ENCODE data around the gene ZFHX3.
"Not testable (repeated sequence)": the region's sequence is repeated elsewhere in the genome, so short reads cannot be mapped to it uniquely, and the experiment has no call there.

Gene ZFHX3

DNA sequence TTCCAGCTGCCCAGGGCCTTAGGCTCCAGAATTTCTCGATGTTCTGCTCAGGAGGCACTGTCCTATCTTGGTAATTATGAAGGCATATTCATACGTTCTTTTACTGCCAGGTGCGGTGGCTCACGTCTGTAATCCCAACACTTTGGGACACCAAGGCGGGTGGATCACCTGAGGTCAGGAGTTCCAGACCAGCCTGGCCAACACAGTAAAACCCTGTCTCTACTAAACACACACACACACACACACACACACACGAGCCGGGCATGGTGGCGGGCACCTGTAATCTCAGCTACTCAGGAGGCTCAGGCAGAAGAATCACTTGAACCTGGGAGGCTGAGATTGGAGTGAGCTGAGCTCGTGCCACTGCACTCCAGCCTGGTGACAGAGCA lies 52.1 kb downstream of the ZFHX3 start:
- not testable (repeated sequence) for DNase-seq

DNA sequence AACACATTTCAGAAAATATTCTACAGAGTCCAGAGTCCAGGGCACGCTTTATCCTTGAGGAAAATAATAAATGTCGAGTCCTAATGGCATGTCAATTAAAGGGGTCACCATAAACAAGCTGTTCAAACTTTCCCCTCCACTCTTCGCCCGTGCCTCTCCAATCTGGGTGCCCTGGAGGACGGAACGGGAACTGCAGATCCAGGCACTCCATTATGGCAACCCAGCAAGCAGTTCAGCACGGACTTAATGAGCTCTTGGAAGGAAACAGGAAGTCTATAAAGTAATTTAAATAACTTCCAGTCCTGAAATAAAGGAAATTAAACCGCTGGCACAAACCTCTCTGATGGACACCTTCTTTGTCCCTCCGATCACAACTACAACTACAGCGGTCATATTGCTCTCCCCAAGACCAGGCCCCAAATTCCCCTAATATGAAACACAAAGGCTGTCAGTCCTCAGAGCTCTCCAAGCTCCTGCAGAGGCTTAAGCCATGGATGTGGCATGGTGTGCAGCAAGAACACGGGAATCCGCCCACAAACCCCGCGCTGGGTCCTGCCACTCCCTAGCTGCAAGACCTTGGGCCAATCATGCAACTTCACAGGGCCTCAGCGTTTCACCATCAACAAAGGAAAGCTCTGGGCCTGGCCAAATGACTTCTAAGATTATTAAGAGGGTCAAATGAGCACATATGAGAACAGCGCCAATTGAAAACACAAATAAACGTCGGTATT lies 52.6 kb downstream of the ZFHX3 start:
- no peak for DNase-seq

- no peak for DNase-seq
Measured at GRCh38 chr16:72992142-72992601, 55.8 kb downstream of the ZFHX3 start.

DNA sequence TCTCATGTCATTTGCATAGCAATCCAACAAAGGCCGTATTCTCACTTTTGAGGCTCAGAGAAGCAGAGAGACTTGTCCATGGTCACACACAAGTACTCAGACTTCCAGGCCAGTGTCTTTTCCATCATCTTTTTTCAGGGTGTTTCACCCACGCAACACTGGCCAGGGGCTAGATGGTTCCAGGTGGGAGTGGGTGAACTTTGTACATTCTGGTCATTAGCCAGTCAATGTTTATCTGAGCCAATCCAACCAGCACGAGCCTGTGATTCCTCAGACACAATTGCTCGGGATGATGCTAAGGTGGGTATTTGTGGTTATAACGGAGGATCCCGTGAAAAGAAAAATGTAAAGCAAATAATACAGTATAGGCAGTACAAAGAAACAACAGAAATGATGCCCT lies 56.3 kb downstream of the ZFHX3 start:
- no peak for DNase-seq

- DNase-seq = no peak
Measured at GRCh38 chr16:72991211-72991610, 56.7 kb downstream of the ZFHX3 start.

DNA sequence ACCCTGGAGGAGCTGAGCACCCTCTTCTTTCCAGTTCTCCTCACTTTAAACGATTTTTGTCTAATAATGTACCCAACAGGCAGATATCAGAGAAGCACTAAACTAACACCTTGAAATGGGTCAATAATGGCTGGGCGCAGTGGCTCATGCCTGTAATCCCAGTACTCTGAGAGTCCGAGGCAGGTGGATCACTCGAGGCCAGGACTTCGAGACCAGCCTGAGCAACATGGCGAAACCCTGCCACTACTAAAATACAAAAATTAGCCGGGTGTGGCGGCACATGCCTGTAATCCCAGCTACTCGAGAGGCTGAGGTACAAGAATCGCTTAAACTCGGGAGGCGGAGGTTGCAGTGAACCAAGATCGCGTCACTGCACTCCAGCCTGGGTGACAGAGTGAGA lies 57.4 kb downstream of the ZFHX3 start:
- DNase-seq = no peak

DNA sequence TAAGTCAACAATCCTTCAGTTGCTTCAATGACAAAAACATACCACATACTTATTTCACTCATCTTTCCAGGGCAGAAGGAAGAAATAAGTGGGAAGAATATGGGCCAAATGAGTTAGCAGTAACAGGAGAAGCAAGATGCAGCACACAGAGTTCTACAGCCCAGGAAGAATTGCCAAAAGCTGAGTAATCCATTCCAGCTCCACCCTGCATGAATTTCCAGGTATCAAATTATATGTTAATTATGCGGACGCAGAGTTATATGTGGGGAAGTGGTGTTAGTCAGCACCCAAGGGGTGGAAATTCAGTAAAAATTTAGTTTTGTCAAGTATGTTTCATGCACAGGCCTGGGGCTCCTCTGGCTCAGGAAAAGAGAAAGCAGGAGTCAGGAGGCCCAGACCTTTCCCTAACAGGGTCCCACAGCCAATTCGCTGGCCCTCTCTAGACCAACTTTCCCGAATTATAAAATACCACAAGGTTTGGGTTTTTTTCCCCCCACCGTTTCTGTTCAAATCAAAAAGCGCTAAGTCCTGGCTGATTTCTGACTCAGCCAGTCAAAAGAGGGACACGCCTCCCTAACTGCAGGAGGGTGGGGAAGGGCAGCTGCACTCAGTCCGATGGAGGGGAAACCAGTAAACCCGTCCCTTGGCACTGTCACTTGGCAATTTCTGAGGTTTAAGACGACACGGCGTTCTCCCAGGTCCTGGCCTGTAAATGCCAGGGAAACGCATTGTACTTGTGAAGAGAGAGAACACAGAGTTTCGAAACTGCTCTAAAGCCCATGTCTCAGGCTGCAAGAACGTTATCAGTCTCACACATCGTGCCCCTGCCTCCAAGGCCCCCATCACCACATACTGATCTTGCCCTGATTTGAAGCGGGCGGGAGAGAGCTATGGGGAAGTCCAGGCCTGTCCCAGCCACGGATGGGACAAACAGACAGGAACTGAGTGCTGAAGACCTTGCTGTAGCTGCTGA lies 58.1 kb downstream of the ZFHX3 start:
- no peak for DNase-seq

GRCh38 chr16:72989203-72989578 lies 58.7 kb downstream of the ZFHX3 start:
- not testable (repeated sequence) for DNase-seq

- DNase-seq = no peak
Measured at GRCh38 chr16:72988569-72988968, 59.4 kb downstream of the ZFHX3 start.

DNA sequence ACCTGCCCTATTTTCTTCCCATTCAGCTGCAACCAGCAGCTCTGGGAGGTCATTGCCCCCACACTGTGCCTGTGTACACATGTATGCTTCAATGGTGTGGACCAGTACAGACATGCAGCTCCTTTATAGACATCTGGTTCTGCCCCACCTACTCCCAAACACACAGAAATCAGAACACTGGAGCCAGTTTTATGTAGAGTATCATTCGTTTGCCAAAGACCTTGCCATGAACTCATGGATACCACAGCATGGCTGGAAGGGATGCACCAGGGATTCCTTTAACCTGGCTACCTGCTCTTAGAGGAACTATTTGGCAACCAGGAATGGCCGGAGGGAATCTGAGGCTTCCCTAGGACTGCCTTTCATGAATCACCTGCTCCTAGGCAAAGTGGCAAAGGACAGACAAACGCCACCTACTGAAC lies 60.4 kb downstream of the ZFHX3 start:
- DNase-seq = no peak

- DNase-seq = no peak
Measured at GRCh38 chr16:72985995-72986394, 61.9 kb downstream of the ZFHX3 start.

GRCh38 chr16:72985148-72985941 lies 62.6 kb downstream of the ZFHX3 start:
- no peak for DNase-seq

DNA sequence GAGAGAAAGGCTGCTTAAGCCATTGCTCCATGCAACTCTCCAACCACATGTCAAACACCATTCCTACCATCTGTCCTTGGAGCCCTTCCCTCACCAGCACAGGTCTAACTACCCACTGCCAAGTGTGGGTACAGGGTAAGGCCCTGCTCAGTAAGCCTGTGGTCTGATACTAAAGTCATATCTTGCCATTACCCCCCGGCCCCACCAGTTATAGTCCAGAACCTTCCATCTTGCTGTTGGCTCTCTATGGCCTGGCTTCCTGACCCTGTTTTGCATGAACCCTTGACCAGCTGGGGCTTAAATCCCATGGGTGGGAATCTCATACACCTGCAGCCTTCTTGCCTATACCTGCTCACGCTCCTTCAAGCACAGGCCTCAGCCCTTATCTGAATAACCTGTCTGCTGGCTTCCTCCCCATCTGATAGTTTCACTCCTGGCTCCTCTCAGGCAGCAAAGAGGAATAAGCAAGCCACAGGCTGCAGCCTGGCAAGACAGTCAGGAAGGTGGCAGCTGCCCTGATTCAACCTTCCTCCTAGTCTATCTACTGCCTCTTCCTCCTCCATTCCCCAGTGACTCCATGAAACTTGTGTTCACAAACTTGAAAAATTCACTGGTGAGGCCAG lies 64.1 kb downstream of the ZFHX3 start:
- DNase-seq = no peak

DNA sequence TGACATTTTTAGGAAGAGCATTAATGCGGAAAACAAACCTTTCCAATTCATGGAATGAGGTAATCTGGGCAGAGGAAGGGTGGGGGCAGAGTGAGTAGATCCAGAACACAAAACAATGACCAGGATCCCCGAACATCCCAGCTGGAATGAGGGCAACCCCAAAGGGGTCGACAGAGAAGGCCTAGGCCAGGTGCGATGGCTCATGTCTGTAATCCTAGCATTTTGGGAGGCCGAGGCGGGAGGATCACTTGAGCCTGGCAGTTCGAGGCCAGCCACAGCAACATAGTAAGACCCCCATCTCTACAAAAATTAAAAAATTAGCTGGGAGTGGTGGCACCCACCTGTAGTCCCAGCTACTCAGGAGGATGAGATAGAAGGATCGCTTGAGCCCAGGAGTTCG lies 64.7 kb downstream of the ZFHX3 start:
- no peak for DNase-seq

GRCh38 chr16:72979974-72980373 lies 68.0 kb downstream of the ZFHX3 start:
- DNase-seq = no peak

- no peak for DNase-seq
Measured at GRCh38 chr16:72978212-72978611, 69.7 kb downstream of the ZFHX3 start.

GRCh38 chr16:72977127-72977526 lies 70.8 kb downstream of the ZFHX3 start:
- DNase-seq = no peak

- DNase-seq = no peak
Measured at GRCh38 chr16:72976438-72977064, 71.4 kb downstream of the ZFHX3 start.

- no peak for DNase-seq
Measured at GRCh38 chr16:72975809-72976437, 72.0 kb downstream of the ZFHX3 start.

- DNase-seq = no peak
Measured at GRCh38 chr16:72974142-72974769, 73.7 kb downstream of the ZFHX3 start.
